OCI-LY7 (cell line): ENCODE measurements around the gene GPRIN3. TPM values are rescaled to one million over a fixed set of nuclear protein-coding genes. Genes with fewer than 3 reads are reported as not detected.

ENCODE experiments used
- BruUV-seq: library from RNA; stranded (reverse); fragments of 400-500 nt; replicated peaks from 2 replicates; lab custom pipeline; 2021; lab: Mats Ljungman, UMichigan
- CTCF ChIA-PET: fragments of 300-600 bp; sonication (Branson Sonifier 250); formaldehyde crosslinking; loops from one replicate; lab custom pipeline; 2022; ENCODE audit warnings: antibody characterized with exemption; ENCODE audit not compliant: unreplicated experiment; lab: Charles Lee
- POLR2A ChIA-PET: fragments of 300-600 bp; sonication (Branson Sonifier 250); formaldehyde crosslinking; loops from one replicate; lab custom pipeline; 2022; ENCODE audit warnings: antibody characterized with exemption; lab: Charles Lee
- DNase-seq: peaks from one replicate; pipeline ENCODE4 v3.0.0-alpha.2; 2015; ENCODE audit warnings: low spot score
- H2AFZ ChIP-seq: fragments of 200-600 bp; sonication (generic), shearing (Covaris generic); 2 replicates; pipeline ENCODE4 v1.6.1; 2014; ENCODE audit warnings: mild to moderate bottlenecking, antibody characterized with exemption, low read length, moderate library complexity
- H3K27ac ChIP-seq: fragments of 200-600 bp; sonication (generic); 2 replicates; pipeline ENCODE4 v1.5.1; 2014; ENCODE audit warnings: mixed run types, low read depth, mild to moderate bottlenecking, moderate library complexity, low read length, inconsistent platforms; ENCODE audit not compliant: poor library complexity, severe bottlenecking
- H3K36me3 ChIP-seq: fragments of 200-600 bp; sonication (generic); 2 replicates; pipeline ENCODE4 v1.6.1; 2014; ENCODE audit warnings: mild to moderate bottlenecking, antibody characterized with exemption, low read length, moderate library complexity, mixed read lengths; ENCODE audit not compliant: insufficient read depth
- H3K4me1 ChIP-seq: fragments of 200-600 bp; sonication (generic); 2 replicates; pipeline ENCODE4 v1.5.1; 2014; ENCODE audit warnings: mild to moderate bottlenecking, low read length; ENCODE audit not compliant: insufficient read depth, poor library complexity, severe bottlenecking
- H3K4me2 ChIP-seq: fragments of 200-600 bp; sonication (generic); 2 replicates; pipeline ENCODE4 v1.6.1; 2014; ENCODE audit warnings: mild to moderate bottlenecking, low read length
- H3K4me3 ChIP-seq: fragments of 200-600 bp; sonication (generic); 2 replicates; pipeline ENCODE4 v1.5.1; 2014; ENCODE audit warnings: mild to moderate bottlenecking, low read depth, low read length; ENCODE audit not compliant: poor library complexity, severe bottlenecking
- H3K79me2 ChIP-seq: fragments of 200-600 bp; sonication (generic); 2 replicates; pipeline ENCODE4 v1.6.1; 2016; ENCODE audit warnings: low read depth, mild to moderate bottlenecking, low read length, moderate library complexity, mixed read lengths; ENCODE audit not compliant: insufficient read depth
- H3K9me2 ChIP-seq: fragments of 200-600 bp; sonication (generic); 2 replicates; pipeline ENCODE4 v1.6.1; 2016; ENCODE audit warnings: mild to moderate bottlenecking, low read length, mixed read lengths; ENCODE audit not compliant: insufficient read depth
- H3K9me3 ChIP-seq: fragments of 200-600 bp; sonication (generic); 2 replicates; pipeline ENCODE4 v1.6.1; 2014; ENCODE audit warnings: mild to moderate bottlenecking, mixed run types, low read length, mixed read lengths
- H4K20me1 ChIP-seq: fragments of 200-600 bp; sonication (generic); 2 replicates; pipeline ENCODE4 v1.6.1; 2014; ENCODE audit warnings: mild to moderate bottlenecking, antibody characterized with exemption, low read length, moderate library complexity, mixed read lengths; ENCODE audit not compliant: insufficient read depth
- EZH2phosphoT487 ChIP-seq: fragments of 200-600 bp; sonication (generic); IDR thresholded peaks from 2 replicates; pipeline ENCODE4 v1.6.1; 2018; ENCODE audit warnings: low read depth, borderline replicate concordance, mild to moderate bottlenecking, mixed run types, antibody characterized with exemption, low read length, moderate library complexity, mixed read lengths
- intact Hi-C: fragments of 100-400 bp; cut with micrococcal nuclease; formaldehyde crosslinking; loops from one replicate; pipeline ENCODE4 v1.10.0; 2022; ENCODE audit not compliant: unreplicated experiment
- total RNA-seq, 2 experiments: library from RNA; depleted of rRNA in 1 of 2; stranded (reverse); fragments of >200 nt in 1 of 2; shearing (Covaris generic) in 1 of 2; gene quantifications; 2 replicates each; pipeline ENCODE4 v1.2.3, GENCODE V29; 2014 to 2022
- TF ChIP-seq, protein P1 (sequence below): fragments of 200-600 bp; sonication (generic); conservative IDR thresholded peaks from 2 replicates; pipeline ENCODE4 v1.5.1; 2014; ENCODE audit warnings: mild to moderate bottlenecking, antibody characterized with exemption, low read length, moderate library complexity, mixed read lengths

The GPRIN3 gene
- total RNA-seq, 2 experiments from 2014 or later: 4.6 to 9.3 TPM

DNA sequence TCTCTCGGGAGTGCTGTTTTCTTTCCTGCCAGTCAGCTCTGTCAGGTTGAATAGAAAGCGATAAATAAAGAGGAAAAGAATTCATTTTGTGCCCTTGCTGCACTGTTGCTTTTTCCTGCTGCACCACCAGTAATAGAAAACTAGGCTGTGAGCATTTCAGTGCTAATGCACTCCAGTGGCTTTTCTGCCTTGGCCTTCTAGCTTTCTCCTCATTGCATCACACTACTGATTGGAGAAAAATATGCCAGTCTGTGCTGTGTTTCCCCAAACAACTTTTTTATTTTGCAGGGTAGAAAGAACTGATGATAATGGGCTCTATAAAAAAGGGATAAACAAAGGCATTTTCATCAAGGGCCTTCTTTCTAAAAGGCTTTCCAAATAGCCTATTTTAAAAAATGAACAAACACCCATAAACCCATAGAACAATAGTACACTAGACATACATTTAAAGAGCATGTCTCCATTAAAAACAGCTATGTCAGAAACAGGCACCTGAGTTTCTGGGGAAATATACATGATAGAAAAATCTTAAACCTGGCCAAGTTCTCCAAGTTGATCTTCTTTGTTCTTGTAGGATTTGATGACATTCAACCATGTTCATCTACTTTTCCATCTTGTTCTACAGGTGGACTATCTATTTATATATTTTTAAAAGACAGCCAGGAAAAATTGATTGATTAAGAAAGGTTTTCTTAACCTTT, 86.3 kb downstream of the GPRIN3 start:
- Histone ChIP-seq H3K4me3 (no peak overlapping the region), H4K20me1 (no peaks in the 10 kb centered on the region), H3K9me3 (no peaks in the 10 kb centered on the region), H3K9me2 (no peaks in the 10 kb centered on the region), H3K27ac (no peak overlapping the region), H3K79me2 (no peaks in the 10 kb centered on the region), H2AFZ (no peak overlapping the region), H3K36me3 (no peaks in the 10 kb centered on the region), H3K4me2 (no peak overlapping the region), H3K4me1 (no peaks in the 10 kb centered on the region)
- no TSS peak for BruUV-seq
- no peak for DNase-seq
- no peak for TF ChIP-seq EZH2phosphoT487
- TF ChIP-seq, protein P1, sequence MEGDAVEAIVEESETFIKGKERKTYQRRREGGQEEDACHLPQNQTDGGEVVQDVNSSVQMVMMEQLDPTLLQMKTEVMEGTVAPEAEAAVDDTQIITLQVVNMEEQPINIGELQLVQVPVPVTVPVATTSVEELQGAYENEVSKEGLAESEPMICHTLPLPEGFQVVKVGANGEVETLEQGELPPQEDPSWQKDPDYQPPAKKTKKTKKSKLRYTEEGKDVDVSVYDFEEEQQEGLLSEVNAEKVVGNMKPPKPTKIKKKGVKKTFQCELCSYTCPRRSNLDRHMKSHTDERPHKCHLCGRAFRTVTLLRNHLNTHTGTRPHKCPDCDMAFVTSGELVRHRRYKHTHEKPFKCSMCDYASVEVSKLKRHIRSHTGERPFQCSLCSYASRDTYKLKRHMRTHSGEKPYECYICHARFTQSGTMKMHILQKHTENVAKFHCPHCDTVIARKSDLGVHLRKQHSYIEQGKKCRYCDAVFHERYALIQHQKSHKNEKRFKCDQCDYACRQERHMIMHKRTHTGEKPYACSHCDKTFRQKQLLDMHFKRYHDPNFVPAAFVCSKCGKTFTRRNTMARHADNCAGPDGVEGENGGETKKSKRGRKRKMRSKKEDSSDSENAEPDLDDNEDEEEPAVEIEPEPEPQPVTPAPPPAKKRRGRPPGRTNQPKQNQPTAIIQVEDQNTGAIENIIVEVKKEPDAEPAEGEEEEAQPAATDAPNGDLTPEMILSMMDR: no peak
- intact Hi-C loops: loop anchor here (10.0 kb wide), 1 partner anchor 343 kb away; no protein-coding TSS in a partner anchor
- CTCF ChIA-PET: no interaction called here
- POLR2A ChIA-PET: no interaction called here

DNA sequence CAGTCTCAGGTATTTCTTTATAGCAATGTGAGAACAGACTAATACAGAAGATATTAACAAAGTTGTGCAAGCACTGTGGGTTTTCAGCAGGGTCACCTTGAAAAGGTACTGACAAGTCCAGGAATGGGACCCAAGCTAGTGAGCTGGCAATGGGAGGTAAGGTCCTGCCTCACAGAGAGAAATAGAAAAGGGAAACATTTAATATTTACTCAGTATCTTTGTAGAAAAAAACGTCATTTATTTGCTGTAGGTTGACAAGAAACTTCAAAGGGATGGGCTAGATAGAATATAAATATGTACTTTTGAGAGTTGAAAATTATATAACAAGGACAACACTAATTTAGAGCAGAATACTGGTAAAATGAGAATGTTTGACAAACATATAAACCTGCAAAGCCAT, 89.0 kb downstream of the GPRIN3 start:
- Histone ChIP-seq H3K4me1 (no peaks in the 10 kb centered on the region), H2AFZ (no peak overlapping the region), H3K9me3 (no peaks in the 10 kb centered on the region), H3K4me3 (no peak overlapping the region), H3K27ac (no peak overlapping the region), H3K4me2 (no peak overlapping the region), H4K20me1 (no peaks in the 10 kb centered on the region), H3K79me2 (no peaks in the 10 kb centered on the region), H3K9me2 (no peaks in the 10 kb centered on the region), H3K36me3 (no peaks in the 10 kb centered on the region)
- TF ChIP-seq EZH2phosphoT487: no peak
- TF ChIP-seq, protein P1: no peak
- intact Hi-C loops: no loop called here
- CTCF ChIA-PET: no interaction called here
- POLR2A ChIA-PET: interaction anchor here (1.7 to 2.1 kb wide), 2 partner anchors 8 to 9 kb away, joined by 5 to 11 read pairs; no protein-coding TSS in a partner anchor
- no TSS peak for BruUV-seq
- no peak for DNase-seq

DNA sequence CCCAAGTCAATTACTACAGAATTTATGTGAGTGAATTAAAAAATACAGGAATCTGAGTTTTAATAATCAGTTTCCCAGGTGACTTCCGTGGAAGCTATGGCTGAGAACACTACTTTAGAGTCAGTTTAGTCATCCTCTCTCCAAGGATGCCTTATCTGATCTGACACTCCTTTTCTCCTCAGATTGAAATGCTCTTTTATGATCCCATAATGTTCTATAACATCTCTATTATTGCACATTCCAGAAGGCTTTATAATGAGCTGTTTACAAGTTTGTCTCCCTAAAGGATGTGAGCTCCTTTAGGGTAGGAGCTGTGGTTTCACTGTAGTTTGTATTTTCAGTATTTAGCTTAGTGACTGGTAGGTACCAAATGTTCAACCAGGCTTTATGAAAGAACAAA, 90.0 kb downstream of the GPRIN3 start:
- ChIA-PET POLR2A (interaction anchor here (0.6 to 2.1 kb wide), 7 partner anchors 8 to 254 kb away, joined by 3 to 11 read pairs (median 5); no protein-coding TSS in a partner anchor), CTCF (no interaction called here)
- Histone ChIP-seq H3K4me1 (no peaks in the 10 kb centered on the region), H3K9me2 (no peaks in the 10 kb centered on the region), H3K36me3 (no peaks in the 10 kb centered on the region), H3K79me2 (no peaks in the 10 kb centered on the region), H2AFZ (no peak overlapping the region), H3K4me2 (no peak overlapping the region), H4K20me1 (no peaks in the 10 kb centered on the region), H3K9me3 (no peaks in the 10 kb centered on the region), H3K27ac (no peak overlapping the region), H3K4me3 (no peak overlapping the region)
- intact Hi-C loops: no loop called here
- DNase-seq: no peak
- no TSS peak for BruUV-seq
- TF ChIP-seq, protein P1: no peak
- no peak for TF ChIP-seq EZH2phosphoT487
